PC-9 (cell line): ENCODE measurements around the gene METTL27. TPM values are rescaled to one million over a fixed set of nuclear protein-coding genes. Genes with fewer than 3 reads are reported as not detected.

Experiments
- BruUV-seq: library from RNA; stranded (reverse); fragments of 400-500 nt; replicated peaks from 2 replicates; lab custom pipeline; 2021; lab: Mats Ljungman, UMichigan
- CTCF ChIA-PET: fragments of 300-600 bp; sonication (Branson Sonifier 250); formaldehyde crosslinking; loops from one replicate; lab custom pipeline; 2022; ENCODE audit warnings: antibody characterized with exemption; lab: Charles Lee
- POLR2A ChIA-PET: fragments of 300-600 bp; sonication (Branson Sonifier 250); formaldehyde crosslinking; loops from one replicate; lab custom pipeline; 2022; ENCODE audit warnings: antibody characterized with exemption; ENCODE audit not compliant: unreplicated experiment; lab: Charles Lee
- DNase-seq, 2 experiments: peaks; one replicate each; pipeline versions ENCODE4 v3.0.0 to v3.0.0-alpha.2; 2015 to 2022; ENCODE audit warnings: mixed read lengths in 1 of 2
- H2AFZ ChIP-seq: fragments of 200-600 bp; sonication (generic); 2 replicates; pipeline ENCODE4 v1.8.1; 2017; ENCODE audit warnings: antibody characterized with exemption
- H3F3A ChIP-seq: fragments of 200-600 bp; sonication (generic); 2 replicates; pipeline ENCODE4 v1.8.1; 2017; ENCODE audit warnings: antibody characterized with exemption, mild to moderate bottlenecking, low read depth; ENCODE audit not compliant: insufficient read depth
- H3K27ac ChIP-seq: fragments of 200-600 bp; sonication (generic); 2 replicates; pipeline ENCODE4 v1.6.1; 2016; ENCODE audit warnings: mixed run types
- H3K27me3 ChIP-seq: fragments of 200-600 bp; sonication (generic); 2 replicates; pipeline ENCODE4 v1.6.1; 2016; ENCODE audit warnings: low read depth, mixed run types; ENCODE audit not compliant: insufficient read depth
- H3K36me3 ChIP-seq: fragments of 200-600 bp; sonication (generic); 2 replicates; pipeline ENCODE4 v1.6.1; 2016; ENCODE audit warnings: low read depth, mixed run types
- H3K4me1 ChIP-seq: fragments of 200-600 bp; sonication (generic); replicated peaks from 2 replicates; pipeline ENCODE4 v1.6.1; 2016; ENCODE audit warnings: mixed run types; ENCODE audit not compliant: insufficient read depth
- H3K4me2 ChIP-seq: fragments of 200-600 bp; sonication (generic); 2 replicates; pipeline ENCODE4 v1.6.1; 2017; ENCODE audit warnings: mixed run types
- H3K4me3 ChIP-seq: fragments of 200-600 bp; sonication (generic); 2 replicates; pipeline ENCODE4 v1.6.1; 2016; ENCODE audit warnings: mixed run types
- H3K79me2 ChIP-seq: fragments of 200-600 bp; sonication (generic); 2 replicates; pipeline ENCODE4 v1.6.1; 2017; ENCODE audit warnings: low read depth, mixed run types
- H3K9me2 ChIP-seq: fragments of 200-600 bp; sonication (generic); 2 replicates; pipeline ENCODE4 v1.8.1; 2017; ENCODE audit warnings: mild to moderate bottlenecking; ENCODE audit not compliant: insufficient read depth
- H3K9me3 ChIP-seq: fragments of 200-600 bp; sonication (generic); 2 replicates; pipeline ENCODE4 v1.8.1; 2016; ENCODE audit warnings: low read depth; ENCODE audit not compliant: insufficient read depth
- H4K20me1 ChIP-seq: fragments of 200-600 bp; sonication (generic); 2 replicates; pipeline ENCODE4 v1.8.1; 2017; ENCODE audit not compliant: insufficient read depth
- EZH2 ChIP-seq: fragments of 200-600 bp; sonication (generic); IDR thresholded peaks from 2 replicates; pipeline ENCODE4 v1.8.0; 2017; ENCODE audit warnings: antibody characterized with exemption, low read depth
- intact Hi-C: fragments of 100-400 bp; cut with micrococcal nuclease; formaldehyde crosslinking; loops from one replicate; pipeline ENCODE4 v1.10.0; 2022; ENCODE audit not compliant: unreplicated experiment
- total RNA-seq: library from RNA; stranded (reverse); gene quantifications from 2 replicates; pipeline ENCODE4 v1.2.3, GENCODE V29; 2021
- TF ChIP-seq, protein P1 (sequence below): fragments of 200-600 bp; sonication (generic); conservative IDR thresholded peaks from 2 replicates; pipeline ENCODE4 v1.6.1; 2017; ENCODE audit warnings: mixed run types, antibody characterized with exemption, mild to moderate bottlenecking, moderate library complexity

Gene METTL27
- total RNA-seq, 1 experiment from 2014 or later = 23.2 TPM

- peaks cover 12% of the 10 kb centered on the region for H3K4me1 ChIP-seq
- BruUV-seq = no TSS peak
- H3K36me3 ChIP-seq = no peaks in the 10 kb centered on the region
- no peak overlapping the region for H3K27ac ChIP-seq
- ChIA-PET CTCF (interaction anchor here (0.7 kb wide), 2 partner anchors 54 to 130 kb away, joined by 7 to 16 read pairs; no protein-coding TSS in a partner anchor), POLR2A (interaction anchor here (0.7 kb wide), 1 partner anchor 36 kb away, joined by 9 read pairs; no protein-coding TSS in a partner anchor)
- H4K20me1 ChIP-seq = no peaks in the 10 kb centered on the region
- DNase-seq = no peak
- no peaks in the 10 kb centered on the region for H3K79me2 ChIP-seq
- TF ChIP-seq, protein P1, sequence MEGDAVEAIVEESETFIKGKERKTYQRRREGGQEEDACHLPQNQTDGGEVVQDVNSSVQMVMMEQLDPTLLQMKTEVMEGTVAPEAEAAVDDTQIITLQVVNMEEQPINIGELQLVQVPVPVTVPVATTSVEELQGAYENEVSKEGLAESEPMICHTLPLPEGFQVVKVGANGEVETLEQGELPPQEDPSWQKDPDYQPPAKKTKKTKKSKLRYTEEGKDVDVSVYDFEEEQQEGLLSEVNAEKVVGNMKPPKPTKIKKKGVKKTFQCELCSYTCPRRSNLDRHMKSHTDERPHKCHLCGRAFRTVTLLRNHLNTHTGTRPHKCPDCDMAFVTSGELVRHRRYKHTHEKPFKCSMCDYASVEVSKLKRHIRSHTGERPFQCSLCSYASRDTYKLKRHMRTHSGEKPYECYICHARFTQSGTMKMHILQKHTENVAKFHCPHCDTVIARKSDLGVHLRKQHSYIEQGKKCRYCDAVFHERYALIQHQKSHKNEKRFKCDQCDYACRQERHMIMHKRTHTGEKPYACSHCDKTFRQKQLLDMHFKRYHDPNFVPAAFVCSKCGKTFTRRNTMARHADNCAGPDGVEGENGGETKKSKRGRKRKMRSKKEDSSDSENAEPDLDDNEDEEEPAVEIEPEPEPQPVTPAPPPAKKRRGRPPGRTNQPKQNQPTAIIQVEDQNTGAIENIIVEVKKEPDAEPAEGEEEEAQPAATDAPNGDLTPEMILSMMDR = no peak
- H3K27me3 ChIP-seq = no peaks in the 10 kb centered on the region
- intact Hi-C loops = loop anchor here (5.0 kb wide), 1 partner anchor 337 kb away; the partner anchor contains the start of gene BAZ1B
- H3K4me3 ChIP-seq = no peak overlapping the region
- H3F3A ChIP-seq = peaks cover 19% of the 10 kb centered on the region; the same call in 1 of the 2 replicates
- H3K9me2 ChIP-seq = no peaks in the 10 kb centered on the region
- no peaks in the 10 kb centered on the region for H3K9me3 ChIP-seq
- H2AFZ ChIP-seq = no peak overlapping the region
- no peak overlapping the region for H3K4me2 ChIP-seq
These were observed 16.5 kb upstream of the METTL27 start for GRCh38 chr7:73858807-73859206.

GRCh38 chr7:73856941-73857340 lies 14.6 kb upstream of the METTL27 start:
- no peaks in the 10 kb centered on the region for H3K9me3 ChIP-seq
- H3K4me1 ChIP-seq = peaks cover 23% of the 10 kb centered on the region
- H2AFZ ChIP-seq = no peak overlapping the region
- peaks cover 30% of the 10 kb centered on the region; the same call in 1 of the 2 replicates for H3F3A ChIP-seq
- H3K36me3 ChIP-seq = no peaks in the 10 kb centered on the region
- no peak overlapping the region for H3K4me2 ChIP-seq
- BruUV-seq = no TSS peak
- H3K27ac ChIP-seq = no peak overlapping the region
- TF ChIP-seq EZH2 = no peak
- TF ChIP-seq, protein P1 = no peak
- intact Hi-C loops = loop anchor here (5.0 kb wide), 1 partner anchor 335 kb away; the partner anchor contains the start of gene BAZ1B
- H3K9me2 ChIP-seq = no peaks in the 10 kb centered on the region
- H3K4me3 ChIP-seq = no peak overlapping the region
- H3K79me2 ChIP-seq = no peaks in the 10 kb centered on the region
- ChIA-PET POLR2A (interaction anchor here (0.6 to 0.9 kb wide), 2 partner anchors 15 to 24 kb away, joined by 5 to 26 read pairs; partner anchors contain the start of gene METTL27), CTCF (no interaction called here)
- no peak for DNase-seq
- H3K27me3 ChIP-seq = no peaks in the 10 kb centered on the region
- no peaks in the 10 kb centered on the region for H4K20me1 ChIP-seq

DNA sequence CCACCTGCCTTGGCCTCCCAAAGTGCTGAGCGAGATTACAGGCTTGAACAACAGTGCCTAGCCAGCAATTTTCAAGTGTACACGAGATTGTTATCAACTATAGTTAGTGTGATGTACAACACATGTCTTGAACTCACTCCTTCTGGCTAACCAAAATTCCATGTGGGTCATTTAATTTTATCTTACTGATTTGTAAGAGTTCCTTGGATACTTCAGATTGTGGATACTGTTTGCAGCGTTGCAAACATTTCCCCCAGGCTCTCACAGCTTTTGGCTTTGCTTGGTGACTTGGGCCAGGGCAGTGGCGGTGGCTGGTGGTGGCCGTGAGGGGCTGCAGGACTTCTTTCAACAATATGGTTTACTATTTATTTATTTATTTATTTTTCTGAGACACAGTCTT lies 10.2 kb upstream of the METTL27 start:
- DNase-seq = no peak
- Histone ChIP-seq H3K27ac (peak overlapping the region; percentile 99), H3K9me3 (no peaks in the 10 kb centered on the region), H2AFZ (no peak overlapping the region), H3K9me2 (no peaks in the 10 kb centered on the region), H3K27me3 (no peaks in the 10 kb centered on the region), H4K20me1 (no peaks in the 10 kb centered on the region), H3K4me2 (peak overlapping the region; percentile 62), H3K79me2 (no peaks in the 10 kb centered on the region), H3K4me3 (no peak overlapping the region), H3K36me3 (no peaks in the 10 kb centered on the region), H3K4me1 (peaks cover 55% of the 10 kb centered on the region), H3F3A (peaks cover 46% of the 10 kb centered on the region)
- ChIA-PET POLR2A (no interaction called here), CTCF (interaction anchor here (0.7 kb wide), 2 partner anchors 10 to 221 kb away, joined by 4 read pairs; partner anchors contain the start of gene METTL27)
- intact Hi-C loops = no loop called here
- TF ChIP-seq, protein P1 = no peak
- no peak for TF ChIP-seq EZH2
- BruUV-seq = no TSS peak
